GM18909 (cell line): ENCODE data around the gene NUDT4.
A peak's percentile ranks its signal among the peaks of the same experiment; 100 is the strongest.

Experiments
- ATAC-seq: cut with Tn5 transposase; IDR thresholded peaks from one replicate; pipeline ENCODE4 v1.9.1; 2021; ENCODE audit warnings: mild to moderate bottlenecking; ENCODE audit not compliant: unreplicated experiment, poor library complexity

The NUDT4 gene

DNA sequence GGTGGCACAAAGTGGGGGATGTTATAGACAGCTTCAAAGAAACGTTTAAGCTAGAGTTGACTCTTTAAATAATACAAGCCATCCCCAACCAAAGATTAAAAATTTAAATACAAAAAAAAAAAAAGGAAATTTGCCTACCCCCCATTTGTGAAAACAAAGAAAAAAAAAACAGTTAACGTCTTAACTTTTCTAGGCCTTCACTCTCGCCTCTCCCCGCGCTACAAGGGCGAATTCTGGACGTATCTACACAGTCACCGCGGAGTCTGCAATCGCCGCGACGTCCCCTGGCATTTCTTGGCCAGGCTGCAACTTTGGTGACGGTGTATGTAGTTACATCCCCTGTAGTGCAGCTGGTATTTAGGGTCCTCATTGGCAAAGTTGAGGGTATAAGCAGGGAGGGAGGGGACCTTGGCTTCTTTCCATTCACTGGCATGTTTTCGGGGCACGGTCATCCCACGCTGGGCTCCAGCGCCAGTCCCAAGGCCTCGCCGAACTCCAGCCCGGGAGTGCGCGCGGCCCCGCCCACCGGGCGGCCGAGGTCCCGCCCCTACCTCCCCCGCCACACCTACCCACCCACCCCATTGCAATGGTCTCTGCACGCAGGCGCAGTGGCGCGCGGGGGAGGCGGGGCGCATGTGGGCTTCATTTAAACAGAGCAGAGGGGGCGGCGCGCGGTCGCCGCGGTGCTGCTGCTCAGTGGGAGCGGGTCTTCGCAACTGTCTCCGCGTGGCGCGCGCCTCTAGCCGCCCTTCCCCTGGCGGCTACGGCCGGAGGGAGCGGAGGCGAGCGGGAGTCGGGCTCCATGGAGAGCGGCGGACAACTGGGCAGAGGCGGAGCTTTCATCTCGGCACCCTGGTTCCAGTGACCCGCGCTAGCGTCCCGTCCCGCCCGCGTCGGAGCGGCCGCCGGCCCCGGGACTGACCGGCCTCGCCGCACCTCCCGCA lies at the start of gene NUDT4:
Gene NUDT4, plus strand, starts transcription at position 674 of the 944 bp plus-strand sequence. CDS start 398 bp downstream, outside the sequence.
- ATAC-seq, result peak; percentile 72

DNA sequence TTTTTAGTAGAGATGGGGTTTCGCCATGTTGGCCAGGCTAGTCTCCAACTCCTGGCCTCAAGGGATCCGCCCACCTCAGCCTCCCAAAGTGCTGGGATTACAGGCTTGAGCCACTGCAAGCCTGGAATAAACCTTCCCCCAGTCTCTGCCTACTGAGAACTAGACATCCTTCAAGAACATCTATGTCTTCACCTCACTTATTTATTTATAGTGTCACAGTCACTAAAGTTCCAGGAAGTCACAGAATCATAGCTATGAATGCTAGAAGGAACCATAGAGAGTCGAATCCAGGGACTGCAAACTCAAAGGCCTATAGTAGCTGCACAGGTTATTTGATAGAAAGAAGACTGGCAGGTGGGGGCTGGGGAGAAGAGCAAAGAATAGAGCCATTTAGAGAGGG lies 44.7 kb upstream of the NUDT4 start:
- ATAC-seq, result no peak

DNA sequence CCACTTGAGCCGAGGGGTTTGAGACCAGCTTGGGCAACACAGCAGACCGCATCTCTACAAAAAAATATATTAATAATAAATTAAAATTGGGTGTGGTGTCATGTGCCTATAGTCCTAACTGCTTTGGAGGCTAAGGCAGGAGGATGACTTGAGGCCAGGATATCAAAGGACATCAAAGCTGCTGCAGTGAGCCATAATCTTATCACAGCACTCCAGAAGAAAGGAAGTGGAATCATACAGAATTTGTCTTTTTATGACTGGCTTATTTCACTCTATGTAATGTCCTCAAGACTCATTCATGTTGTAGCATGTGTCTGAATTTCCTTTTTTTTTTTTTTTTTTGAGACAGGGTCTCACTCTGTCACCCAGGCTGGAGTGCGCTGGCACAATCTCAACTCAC lies 43.9 kb upstream of the NUDT4 start:
- no peak for ATAC-seq

DNA sequence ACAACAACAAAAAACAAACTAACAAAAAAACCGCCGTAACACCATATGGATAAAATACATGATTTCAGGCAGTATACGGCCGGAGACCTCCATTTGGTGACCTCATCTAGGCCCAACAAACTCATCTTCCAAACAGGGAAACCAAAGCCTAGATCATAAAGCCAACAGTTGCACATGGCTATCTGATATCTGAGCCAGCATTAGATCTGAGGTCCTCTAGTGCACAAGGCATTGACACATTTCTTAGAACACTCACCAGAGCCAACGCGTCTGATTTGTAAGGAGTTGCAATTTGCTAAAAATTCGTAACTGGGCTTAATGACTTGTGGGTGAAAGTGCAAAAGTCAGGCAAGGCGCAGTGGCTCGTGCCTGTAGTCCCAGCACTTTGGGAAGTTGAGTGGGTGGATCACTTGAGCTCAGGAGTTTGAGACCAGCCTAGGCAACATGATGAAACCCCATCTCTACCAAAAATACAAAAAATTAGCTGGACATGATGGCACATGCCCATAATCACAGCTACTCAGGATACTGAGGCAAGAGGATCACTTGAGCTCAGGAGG lies 42.0 kb upstream of the NUDT4 start:
- ATAC-seq, result no peak

GRCh38 chr12:93336291-93336741 lies 41.4 kb upstream of the NUDT4 start:
- ATAC-seq, result no peak

GRCh38 chr12:93338598-93338997 lies 39.1 kb upstream of the NUDT4 start:
- no peak for ATAC-seq

GRCh38 chr12:93339695-93340094 lies 38.0 kb upstream of the NUDT4 start:
- no peak for ATAC-seq

- no peak for ATAC-seq
Measured at GRCh38 chr12:93341409-93342049, 36.2 kb upstream of the NUDT4 start.

GRCh38 chr12:93347054-93347785 lies 30.5 kb upstream of the NUDT4 start:
- no peak for ATAC-seq

GRCh38 chr12:93348575-93349435 lies 28.9 kb upstream of the NUDT4 start:
- no peak for ATAC-seq

DNA sequence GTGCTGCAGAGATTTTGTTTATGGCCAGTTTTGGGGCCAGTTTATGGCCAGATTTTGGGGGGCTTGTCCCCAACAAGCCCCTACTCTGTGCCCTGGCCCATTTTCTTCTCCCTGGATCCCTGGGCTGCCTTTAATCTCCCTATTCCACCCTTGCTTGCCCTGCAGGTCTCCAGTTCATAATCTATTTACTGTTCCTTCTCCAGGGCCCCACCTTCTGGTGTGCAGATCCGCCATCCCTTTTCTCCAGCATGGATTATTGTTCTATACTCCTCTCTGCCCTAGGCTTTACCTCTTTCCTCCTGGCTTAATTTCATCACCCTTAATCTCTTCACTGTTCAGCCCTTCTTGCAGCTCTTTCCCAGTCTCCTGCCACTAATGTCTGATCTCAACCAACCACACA lies 26.0 kb upstream of the NUDT4 start:
- ATAC-seq, result no peak

GRCh38 chr12:93352321-93352720 lies 25.4 kb upstream of the NUDT4 start:
- ATAC-seq, result no peak

DNA sequence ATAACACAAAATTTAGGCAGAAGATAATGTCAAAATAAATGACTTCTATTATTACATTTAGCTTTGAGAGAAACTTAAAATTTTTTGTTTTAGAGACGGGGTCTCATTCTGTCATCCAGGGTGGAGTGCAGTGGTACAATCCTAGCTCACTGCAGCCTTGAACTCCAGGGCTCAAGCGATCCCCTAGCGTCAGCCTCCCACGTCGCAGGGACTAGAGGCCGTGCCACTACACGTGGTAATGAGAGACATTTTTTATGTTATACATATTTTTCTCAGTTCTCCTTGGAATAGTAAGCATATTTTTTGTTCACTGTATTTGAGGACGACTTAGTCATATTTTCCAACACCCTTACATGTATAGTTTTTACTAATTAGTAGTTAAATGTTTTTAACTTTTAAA lies 21.5 kb upstream of the NUDT4 start:
- ATAC-seq, result no peak

DNA sequence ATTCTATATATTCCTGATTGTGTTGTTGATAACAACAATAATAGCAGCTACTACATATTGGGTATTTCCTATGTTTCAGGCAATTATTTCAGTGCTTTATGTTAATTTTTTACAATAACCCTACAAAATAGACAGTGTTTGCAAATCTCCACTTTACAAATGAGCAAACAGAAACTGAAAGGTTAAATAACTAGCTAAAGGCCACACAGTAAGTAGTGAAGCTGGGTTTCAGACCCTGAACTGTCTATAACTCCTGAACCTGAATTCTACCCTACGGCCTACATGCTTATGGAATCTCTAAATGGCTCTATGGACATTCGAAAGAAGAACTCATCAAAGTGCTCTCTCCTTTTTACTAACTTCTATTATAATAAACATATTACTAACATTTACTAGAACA lies 19.7 kb upstream of the NUDT4 start:
- peak; percentile 88 for ATAC-seq

DNA sequence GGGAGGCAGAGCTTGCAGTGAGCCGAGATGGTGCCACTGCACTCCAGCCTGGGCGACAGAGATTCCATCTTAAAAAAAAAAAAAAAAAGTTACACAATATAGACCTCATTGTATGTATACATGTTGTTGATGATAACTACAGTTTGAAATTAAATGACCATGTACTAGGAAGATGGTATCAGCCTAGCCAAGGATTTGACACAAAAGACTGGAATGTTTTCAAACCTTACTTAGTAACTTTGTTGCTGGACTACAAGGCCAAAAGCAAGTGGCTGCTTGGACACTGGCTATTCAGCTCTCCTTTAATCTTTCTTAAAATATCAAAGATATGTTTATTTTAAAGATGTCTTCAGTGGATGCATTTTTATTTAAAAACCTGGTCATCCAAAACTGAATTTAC lies 18.9 kb upstream of the NUDT4 start:
- no peak for ATAC-seq

DNA sequence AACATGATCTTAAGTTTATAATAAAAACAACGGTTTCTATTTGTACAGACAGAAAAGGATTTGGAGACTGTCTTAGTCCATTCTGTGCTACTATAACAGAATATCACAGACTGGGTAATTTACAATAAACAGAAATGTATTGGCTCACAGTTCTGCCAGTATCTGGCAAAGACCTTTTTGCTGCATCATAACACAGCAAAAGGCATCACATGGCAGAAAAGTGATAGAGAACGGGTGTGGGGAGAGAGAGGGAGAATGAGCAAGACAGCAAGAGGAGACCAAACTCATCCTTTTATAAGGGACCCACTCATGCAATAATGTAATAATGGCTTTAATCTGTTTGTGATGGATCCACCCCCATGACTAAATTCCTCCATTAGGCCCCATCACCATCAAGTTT lies 17.0 kb upstream of the NUDT4 start:
- no peak for ATAC-seq

DNA sequence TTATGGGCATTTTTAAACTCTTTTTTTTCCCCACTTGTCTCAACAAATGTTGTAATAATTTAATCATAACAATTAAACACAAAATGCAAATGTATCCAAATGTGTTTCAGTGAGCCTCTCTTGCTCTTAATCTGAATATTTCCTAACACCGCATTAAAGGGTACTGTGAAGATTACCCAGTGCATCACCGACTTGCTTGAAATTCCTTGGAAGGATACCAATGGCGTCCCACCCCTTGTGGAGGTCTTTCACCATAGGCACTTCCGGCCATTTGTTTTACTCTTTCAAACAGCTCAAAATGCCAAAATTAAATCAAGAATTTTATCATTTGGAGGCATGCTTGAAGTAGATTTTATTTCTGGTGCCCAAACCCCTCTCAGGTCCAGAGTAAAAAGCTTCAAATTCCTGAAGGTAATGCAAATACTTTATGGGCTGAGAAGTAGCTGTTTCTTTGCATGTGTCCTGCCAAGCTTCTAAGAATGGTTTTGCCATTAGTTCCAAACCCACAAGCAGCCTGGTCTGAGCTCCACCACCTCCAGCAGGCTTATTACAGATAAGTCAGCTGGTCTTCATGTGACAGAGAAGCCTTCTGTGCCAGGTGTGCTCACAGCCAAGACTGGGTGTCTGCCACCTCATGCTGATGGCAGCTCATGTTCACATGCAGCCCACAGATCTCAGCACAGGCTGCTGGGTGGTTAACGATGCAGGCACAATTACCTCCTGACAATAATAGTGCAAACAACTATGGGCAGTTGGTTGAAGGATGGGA lies 16.4 kb upstream of the NUDT4 start:
- ATAC-seq, result no peak

DNA sequence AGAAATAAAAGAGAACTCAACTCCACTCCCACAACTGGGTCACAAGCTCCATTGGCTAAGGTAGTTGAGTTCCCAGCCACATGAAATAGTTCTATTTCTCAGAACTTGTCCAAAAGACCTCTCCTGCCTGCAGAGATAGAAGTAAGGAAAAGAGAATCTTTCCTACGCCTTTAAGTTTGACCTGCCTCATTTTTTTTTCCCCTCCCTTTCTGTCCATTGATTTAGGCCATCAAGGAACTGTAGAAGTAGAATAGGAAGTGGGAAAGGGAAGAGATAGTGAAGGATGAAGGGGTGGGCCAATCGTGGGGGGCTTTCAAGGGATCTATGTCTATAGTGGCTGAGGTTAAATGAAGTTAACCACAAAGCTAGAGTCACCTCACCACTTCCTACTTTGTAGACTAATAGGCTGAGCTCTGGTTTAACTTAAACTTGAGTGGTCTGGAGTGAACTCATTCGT lies 13.9 kb upstream of the NUDT4 start:
- ATAC-seq, result peak; percentile 73
